ENCODE results near the gene RSF1. TPM values are rescaled to one million over a fixed set of nuclear protein-coding genes. Genes with fewer than 3 reads are reported as not detected.
A peak's percentile ranks its signal among the peaks of the same experiment; 100 is the strongest.

RSF1 gene
- total RNA-seq, 2 experiments from 2014 or later, result 33.5 to 78.8 TPM

GRCh38 chr11:77801477-77801876 lies 19.0 kb downstream of the RSF1 start:
- Histone ChIP-seq H3K9me3 (ENCODE audit: low read length) (no peaks in the 10 kb centered on the region), H3K9me2 (ENCODE audit: insufficient read depth, low read length) (no peaks in the 10 kb centered on the region), H3K36me3 (ENCODE audit: insufficient read depth, low read length) (peaks cover 22% of the 10 kb centered on the region), H3K4me3 (ENCODE audit: low read depth, low read length, poor library complexity, severe bottlenecking) (no peak overlapping the region), H3K27ac (ENCODE audit: low read depth, low read length, poor library complexity, severe bottlenecking) (no peak overlapping the region), H3K4me1 (ENCODE audit: insufficient read depth, low read length, poor library complexity, severe bottlenecking) (peaks cover 9% of the 10 kb centered on the region), H4K20me1 (ENCODE audit: insufficient read depth, low read length) (peaks cover 5% of the 10 kb centered on the region; the same call in 1 of the 2 replicates), H3K79me2 (ENCODE audit: insufficient read depth, low read depth, low read length) (peaks cover 97% of the 10 kb centered on the region), H3K4me2 (ENCODE audit: low read length) (no peak overlapping the region), H2AFZ (ENCODE audit: low read length) (no peak overlapping the region)
- intact Hi-C loops (cut with micrococcal nuclease; ENCODE audit: unreplicated experiment), result no loop called here
- no peak for TF ChIP-seq EZH2phosphoT487 (IDR thresholded peaks at IDR 0.05; ENCODE audit: borderline replicate concordance, low read depth, low read length)
- TF ChIP-seq CTCF (conservative IDR thresholded peaks at IDR 0.05; ENCODE audit: low read length), result no peak
- no peak for DNase-seq (ENCODE audit: low spot score)
- BruUV-seq (replicated peaks), result no TSS peak
- ChIA-PET POLR2A (interaction anchor here (0.6 kb wide), 1 partner anchor 42 kb away, joined by 3 read pairs; no protein-coding TSS in a partner anchor), CTCF (ENCODE audit: unreplicated experiment) (no interaction called here)

GRCh38 chr11:77800449-77800848 lies 20.1 kb downstream of the RSF1 start:
- Histone ChIP-seq H3K36me3 (ENCODE audit: insufficient read depth, low read length) (peaks cover 22% of the 10 kb centered on the region), H4K20me1 (ENCODE audit: insufficient read depth, low read length) (no peaks in the 10 kb centered on the region; the same call in 1 of the 2 replicates), H2AFZ (ENCODE audit: low read length) (no peak overlapping the region), H3K79me2 (ENCODE audit: insufficient read depth, low read depth, low read length) (peaks cover 97% of the 10 kb centered on the region), H3K4me1 (ENCODE audit: insufficient read depth, low read length, poor library complexity, severe bottlenecking) (peaks cover 9% of the 10 kb centered on the region), H3K9me2 (ENCODE audit: insufficient read depth, low read length) (no peaks in the 10 kb centered on the region), H3K9me3 (ENCODE audit: low read length) (no peaks in the 10 kb centered on the region), H3K4me3 (ENCODE audit: low read depth, low read length, poor library complexity, severe bottlenecking) (no peak overlapping the region), H3K4me2 (ENCODE audit: low read length) (no peak overlapping the region), H3K27ac (ENCODE audit: low read depth, low read length, poor library complexity, severe bottlenecking) (no peak overlapping the region)
- BruUV-seq (replicated peaks), result no TSS peak
- TF ChIP-seq EZH2phosphoT487 (IDR thresholded peaks at IDR 0.05; ENCODE audit: borderline replicate concordance, low read depth, low read length), result no peak
- no peak for DNase-seq (ENCODE audit: low spot score)
- CTCF ChIA-PET (ENCODE audit: unreplicated experiment), result no interaction called here
- POLR2A ChIA-PET, result no interaction called here
- intact Hi-C loops (cut with micrococcal nuclease; ENCODE audit: unreplicated experiment), result no loop called here

GRCh38 chr11:77799338-77799737 lies 21.2 kb downstream of the RSF1 start:
- intact Hi-C loops (cut with micrococcal nuclease; ENCODE audit: unreplicated experiment), result no loop called here
- H3K4me1 ChIP-seq (ENCODE audit: insufficient read depth, low read length, poor library complexity, severe bottlenecking), result peaks cover 9% of the 10 kb centered on the region
- H4K20me1 ChIP-seq (ENCODE audit: insufficient read depth, low read length), result no peaks in the 10 kb centered on the region; the same call in 1 of the 2 replicates
- POLR2A ChIA-PET, result interaction anchor here (0.7 kb wide), 2 partner anchors 16 to 149 kb away, joined by 3 to 4 read pairs; no protein-coding TSS in a partner anchor
- H2AFZ ChIP-seq (ENCODE audit: low read length), result no peak overlapping the region
- no peak for DNase-seq (ENCODE audit: low spot score)
- CTCF ChIA-PET (ENCODE audit: unreplicated experiment), result no interaction called here
- peak overlapping the region; percentile 29; the same call in 1 of the 2 replicates for H3K4me2 ChIP-seq (ENCODE audit: low read length)
- H3K9me2 ChIP-seq (ENCODE audit: insufficient read depth, low read length), result no peaks in the 10 kb centered on the region
- H3K79me2 ChIP-seq (ENCODE audit: insufficient read depth, low read depth, low read length), result peaks cover 97% of the 10 kb centered on the region
- no peak for TF ChIP-seq CTCF (conservative IDR thresholded peaks at IDR 0.05; ENCODE audit: low read length)
- no peak for TF ChIP-seq EZH2phosphoT487 (IDR thresholded peaks at IDR 0.05; ENCODE audit: borderline replicate concordance, low read depth, low read length)
- no peak overlapping the region for H3K27ac ChIP-seq (ENCODE audit: low read depth, low read length, poor library complexity, severe bottlenecking)
- no peak overlapping the region for H3K4me3 ChIP-seq (ENCODE audit: low read depth, low read length, poor library complexity, severe bottlenecking)
- no TSS peak for BruUV-seq (replicated peaks)
- no peaks in the 10 kb centered on the region for H3K9me3 ChIP-seq (ENCODE audit: low read length)
- H3K36me3 ChIP-seq (ENCODE audit: insufficient read depth, low read length), result peaks cover 15% of the 10 kb centered on the region

Measured in OCI-LY7 (cell line).